GM19099 (cell line): ENCODE data around the gene MXD1.

Source experiments
- POLR2A ChIP-seq: IDR thresholded peaks from 3 replicates; pipeline ENCODE4 v1.6.1; 2011; ENCODE audit warnings: low read depth; ENCODE audit not compliant: insufficient read length; ENCODE audit errors: extremely low read depth

Gene MXD1

GRCh38 chr2:69926849-69927515, 12.1 kb downstream of the MXD1 start:
- TF ChIP-seq POLR2A: no peak

- TF ChIP-seq POLR2A: no peak
Observed at GRCh38 chr2:69931832-69932595, 17.1 kb downstream of the MXD1 start.

- TF ChIP-seq POLR2A: no peak
Observed at GRCh38 chr2:69932596-69932922, 17.6 kb downstream of the MXD1 start.

GRCh38 chr2:69933254-69933828, 18.4 kb downstream of the MXD1 start:
- no peak for TF ChIP-seq POLR2A

- no peak for TF ChIP-seq POLR2A
Observed at GRCh38 chr2:69933839-69934613, 19.1 kb downstream of the MXD1 start.

- TF ChIP-seq POLR2A: no peak
Observed at GRCh38 chr2:69934614-69934908, 19.7 kb downstream of the MXD1 start.

- TF ChIP-seq POLR2A: no peak
Observed at GRCh38 chr2:69935011-69935410, 20.1 kb downstream of the MXD1 start.

- no peak for TF ChIP-seq POLR2A
Observed at GRCh38 chr2:69936906-69937305, 22.0 kb downstream of the MXD1 start.

GRCh38 chr2:69937968-69938367, 23.1 kb downstream of the MXD1 start:
- no peak for TF ChIP-seq POLR2A

GRCh38 chr2:69939722-69940121, 24.8 kb downstream of the MXD1 start:
- no peak for TF ChIP-seq POLR2A

GRCh38 chr2:69940691-69941090, 25.8 kb downstream of the MXD1 start:
- no peak for TF ChIP-seq POLR2A

- no peak for TF ChIP-seq POLR2A
Observed at GRCh38 chr2:69943000-69943842, 28.3 kb downstream of the MXD1 start.

- no peak for TF ChIP-seq POLR2A
Observed at GRCh38 chr2:69943843-69944525, 29.1 kb downstream of the MXD1 start.

- no peak for TF ChIP-seq POLR2A
Observed at GRCh38 chr2:69944756-69945155, 29.8 kb downstream of the MXD1 start.

- TF ChIP-seq POLR2A: no peak
Observed at GRCh38 chr2:69945441-69945840, 30.5 kb downstream of the MXD1 start.

- no peak for TF ChIP-seq POLR2A
Observed at GRCh38 chr2:69945941-69946340, 31.0 kb downstream of the MXD1 start.
